IMR-90 (cell line): ENCODE measurements around the gene MTRFR. TPM values are rescaled to one million over a fixed set of nuclear protein-coding genes. Genes with fewer than 3 reads are reported as not detected.

Experiments
- ATAC-seq: fragments of 200-7000 bp; cut with Tn5 transposase; 2 replicates; pipeline ENCODE4 v1.9.1; 2020; ENCODE audit warnings: low read depth, mild to moderate bottlenecking, moderate library complexity
- BruUV-seq: library from RNA; stranded (reverse); fragments of 400-500 nt; replicated peaks from 2 replicates; lab custom pipeline; 2021; lab: Mats Ljungman, UMichigan
- CTCF ChIA-PET: fragments of 300-600 bp; formaldehyde crosslinking; extraction: SDS; loops from one replicate; lab custom pipeline; 2021; ENCODE audit warnings: antibody characterized with exemption; lab: Yijun Ruan, JAX
- POLR2A ChIA-PET: fragments of 300-600 bp; sonication (Branson Sonifier 250); formaldehyde crosslinking; loops from one replicate; lab custom pipeline; 2022; ENCODE audit warnings: antibody characterized with exemption; ENCODE audit not compliant: unreplicated experiment; lab: Charles Lee
- DNase-seq: peaks from one replicate; pipeline ENCODE4 v3.0.0; 2013
- H2AFZ ChIP-seq: replicated peaks from 2 replicates; pipeline ENCODE3; 2013; ENCODE audit warnings: low read length, mild to moderate bottlenecking; ENCODE audit not compliant: poor library complexity
- H2AK5ac ChIP-seq: 2 replicates; pipeline ENCODE4 v1.6.1; 2013; ENCODE audit warnings: low read depth, low read length, inconsistent platforms
- H2AK9ac ChIP-seq: replicated peaks from 2 replicates; pipeline ENCODE3; 2013; ENCODE audit warnings: mild to moderate bottlenecking, low read depth, low read length, moderate library complexity; ENCODE audit not compliant: poor library complexity
- H2BK120ac ChIP-seq: 2 replicates; pipeline ENCODE4 v1.6.1; 2013; ENCODE audit warnings: low read depth, low read length, inconsistent platforms
- H2BK15ac ChIP-seq: 3 replicates; pipeline ENCODE4 v1.6.1; 2013; ENCODE audit warnings: low read depth, low read length, inconsistent platforms
- H2BK20ac ChIP-seq: 2 replicates; pipeline ENCODE4 v1.6.1; 2013; ENCODE audit warnings: low read depth, mild to moderate bottlenecking, inconsistent platforms, low read length, moderate library complexity
- H2BK5ac ChIP-seq: 2 replicates; pipeline ENCODE4 v1.6.1; 2013; ENCODE audit warnings: mild to moderate bottlenecking, low read depth, low read length, inconsistent platforms; ENCODE audit not compliant: poor library complexity, severe bottlenecking
- H3K14ac ChIP-seq: replicated peaks from 2 replicates; pipeline ENCODE4 v1.6.1; 2013; ENCODE audit warnings: low read depth, low read length, inconsistent platforms
- H3K18ac ChIP-seq: 2 replicates; pipeline ENCODE4 v1.6.1; 2013; ENCODE audit warnings: low read depth, low read length, control low read depth
- H3K23ac ChIP-seq: 2 replicates; pipeline ENCODE4 v1.6.1; 2013; ENCODE audit warnings: low read depth, low read length, inconsistent platforms
- H3K27ac ChIP-seq: 2 replicates; pipeline ENCODE4 v1.5.1; 2013; ENCODE audit warnings: mild to moderate bottlenecking, control low read depth, low read length; ENCODE audit not compliant: insufficient read depth
- H3K27me3 ChIP-seq: 2 replicates; pipeline ENCODE4 v1.6.1; 2013; ENCODE audit warnings: low read length; ENCODE audit not compliant: control insufficient read depth, insufficient read depth
- H3K36me3 ChIP-seq: 2 replicates; pipeline ENCODE4 v1.6.1; 2013; ENCODE audit warnings: low read length, mixed read lengths; ENCODE audit not compliant: control insufficient read depth, insufficient read depth
- H3K4ac ChIP-seq: 2 replicates; pipeline ENCODE4 v1.6.1; 2013; ENCODE audit warnings: low read depth, low read length, inconsistent platforms
- H3K4me1 ChIP-seq: 2 replicates; pipeline ENCODE4 v1.6.1; 2013; ENCODE audit warnings: low read length, mixed read lengths; ENCODE audit not compliant: control insufficient read depth, insufficient read depth
- H3K4me2 ChIP-seq: 2 replicates; pipeline ENCODE4 v1.6.1; 2013; ENCODE audit warnings: low read depth, mild to moderate bottlenecking, control low read depth, low read length, moderate library complexity
- H3K4me3 ChIP-seq: 2 replicates; pipeline ENCODE4 v1.5.1; 2013; ENCODE audit warnings: low read depth, mild to moderate bottlenecking, control low read depth, low read length, moderate library complexity; ENCODE audit not compliant: insufficient read depth
- H3K56ac ChIP-seq: 2 replicates; pipeline ENCODE4 v1.6.1; 2013; ENCODE audit warnings: low read length, inconsistent platforms; ENCODE audit not compliant: insufficient read depth; ENCODE audit errors: extremely low read depth
- H3K79me1 ChIP-seq, 2 experiments: 2 replicates each; pipeline ENCODE4 v1.6.1; 2013; ENCODE audit warnings: low read length in 2 of 2, inconsistent platforms in 1 of 2, low read depth in 1 of 2
- H3K9ac ChIP-seq: 2 replicates; pipeline ENCODE4 v1.6.1; 2013; ENCODE audit warnings: low read depth, low read length, control low read depth
- H3K9me1 ChIP-seq: 2 replicates; pipeline ENCODE4 v1.6.1; 2013; ENCODE audit warnings: low read length, inconsistent platforms; ENCODE audit not compliant: insufficient read depth
- H3K9me3 ChIP-seq: 2 replicates; pipeline ENCODE4 v1.6.1; 2013; ENCODE audit warnings: low read length; ENCODE audit not compliant: control insufficient read depth, insufficient read depth
- H4K20me1 ChIP-seq: 2 replicates; pipeline ENCODE4 v1.6.1; 2013; ENCODE audit warnings: low read length, inconsistent platforms; ENCODE audit not compliant: insufficient read depth
- H4K5ac ChIP-seq: 2 replicates; pipeline ENCODE4 v1.6.1; 2013; ENCODE audit warnings: mild to moderate bottlenecking, low read depth, low read length, control low read depth
- H4K8ac ChIP-seq, 2 experiments: 2 replicates each; pipeline ENCODE4 v1.6.1; 2013; ENCODE audit warnings: low read depth in 2 of 2, low read length in 2 of 2, control low read depth in 1 of 2, inconsistent platforms in 1 of 2
- H4K91ac ChIP-seq: 2 replicates; pipeline ENCODE4 v1.6.1; 2013; ENCODE audit warnings: low read depth, low read length, inconsistent platforms; ENCODE audit not compliant: insufficient read depth
- BHLHE40 ChIP-seq: fragments of 150-350 bp; IDR thresholded peaks from 2 replicates; pipeline ENCODE4 v1.6.1; 2016; ENCODE audit warnings: mild to moderate bottlenecking, low read depth, low read length
- CEBPB ChIP-seq: IDR thresholded peaks from 2 replicates; pipeline ENCODE4 v1.6.1; 2012; ENCODE audit warnings: low read depth, low read length, improper control_type of control experiment
- CHD1 ChIP-seq: IDR thresholded peaks from 2 replicates; pipeline ENCODE4 v1.6.1; 2012; ENCODE audit warnings: low read depth, low read length, improper control_type of control experiment
- ELK1 ChIP-seq: fragments of 150-350 bp; IDR thresholded peaks from 2 replicates; pipeline ENCODE4 v1.6.1; 2016; ENCODE audit warnings: low read depth, mild to moderate bottlenecking, low read length, moderate library complexity, borderline replicate concordance
- FOS ChIP-seq: fragments of 150-350 bp; IDR thresholded peaks from 2 replicates; pipeline ENCODE4 v1.6.1; 2016; ENCODE audit warnings: low read depth, low read length
- MAFK ChIP-seq: IDR thresholded peaks from 2 replicates; pipeline ENCODE4 v1.6.1; 2012; ENCODE audit warnings: low read depth, low read length, improper control_type of control experiment
- MAZ ChIP-seq: IDR thresholded peaks from 2 replicates; pipeline ENCODE4 v1.6.1; 2012; ENCODE audit warnings: low read depth, mild to moderate bottlenecking, low read length, improper control_type of control experiment, moderate library complexity, borderline replicate concordance
- MXI1 ChIP-seq: IDR thresholded peaks from 2 replicates; pipeline ENCODE4 v1.6.1; 2012; ENCODE audit warnings: low read depth, mild to moderate bottlenecking, low read length, moderate library complexity, borderline replicate concordance
- NFE2L2 ChIP-seq: fragments of 150-350 bp; IDR thresholded peaks from 2 replicates; pipeline ENCODE4 v1.6.1; 2016; ENCODE audit warnings: low read depth, mild to moderate bottlenecking, low read length
- POLR2A ChIP-seq: IDR thresholded peaks from 2 replicates; pipeline ENCODE4 v1.6.1; 2012; ENCODE audit warnings: mild to moderate bottlenecking, low read depth, low read length
- RAD21 ChIP-seq: IDR thresholded peaks from 2 replicates; pipeline ENCODE4 v1.6.1; 2012; ENCODE audit warnings: low read length, improper control_type of control experiment
- RCOR1 ChIP-seq: IDR thresholded peaks from 2 replicates; pipeline ENCODE4 v1.6.1; 2012; ENCODE audit warnings: mild to moderate bottlenecking, low read length, improper control_type of control experiment; ENCODE audit not compliant: insufficient replicate concordance
- RFX5 ChIP-seq: IDR thresholded peaks from 2 replicates; pipeline ENCODE4 v1.8.0; 2012; ENCODE audit warnings: low read depth, mild to moderate bottlenecking, low read length, moderate library complexity
- SMC3 ChIP-seq: fragments of 150-350 bp; IDR thresholded peaks from 2 replicates; pipeline ENCODE4 v1.6.1; 2016; ENCODE audit warnings: low read depth, mild to moderate bottlenecking, antibody characterized with exemption, low read length, moderate library complexity
- WGBS, 2 experiments: methylation state at CpG; one replicate each; pipeline versions ENCODE4 v1.1.5 to v1.1.7; 2013; ENCODE audit warnings: missing lambda C conversion rate in 2 of 2; ENCODE audit not compliant: insufficient read length in 1 of 2; ENCODE audit errors: extremely low coverage in 2 of 2; 5-methylcytosine and 5-hydroxymethylcytosine counted together
- dilution Hi-C: fragments of 300-500 bp; cut with HindIII; formaldehyde crosslinking; loops from one replicate; pipeline ENCODE4 v1.14.3; 2018; ENCODE audit warnings: low sequenced_read_pairs; ENCODE audit not compliant: unreplicated experiment
- in situ Hi-C: fragments of 300-500 bp; cut with MboI; formaldehyde crosslinking; loops from 3 replicates; pipeline ENCODE4 v1.14.3; 2019; ENCODE audit warnings: low sequenced_read_pairs, inconsistent platforms, mixed read lengths
- intact Hi-C: fragments of 100-400 bp; cut with micrococcal nuclease; formaldehyde crosslinking; loops from 2 replicates; pipeline ENCODE4 v1.10.0; 2022
- polyA plus RNA-seq, 3 experiments: library from polyadenylated mRNA; depleted of rRNA; stranded (reverse); fragments of >200 nt; gene quantifications; 2 replicates each; pipeline ENCODE4 v1.2.3, GENCODE V29; 2012; ENCODE audit warnings: low replicate concordance in 1 of 3
- total RNA-seq: library from RNA; depleted of rRNA; stranded (reverse); fragments of >200 nt; gene quantifications from 2 replicates; pipeline ENCODE4 v1.2.3, GENCODE V29; 2012
- TF ChIP-seq, protein P1 (sequence below): fragments of 150-350 bp; IDR thresholded peaks from 2 replicates; pipeline ENCODE4 v1.6.1; 2017; ENCODE audit warnings: mild to moderate bottlenecking, antibody characterized with exemption, low read length, low read depth
- TF ChIP-seq, protein P2 (sequence below): conservative IDR thresholded peaks from 2 replicates; pipeline ENCODE4 v1.5.1; 2012; ENCODE audit warnings: mild to moderate bottlenecking, low read depth, low read length, improper control_type of control experiment

The MTRFR gene
- total and polyA plus RNA-seq, 2 of the 4 experiments (the other 2 are of a cell fraction) = 8.6 to 10.2 TPM

- Histone ChIP-seq H2BK15ac (no peak overlapping the region), H4K91ac (no peak overlapping the region), H3K23ac (no peak overlapping the region), H3K18ac (no peak overlapping the region), H3K36me3 (peaks cover 59% of the 10 kb centered on the region), H2AK9ac (no peak overlapping the region), H3K9me3 (no peaks in the 10 kb centered on the region), H3K4me2 (no peak overlapping the region), H3K79me1 (peaks cover 21 to 63% of the 10 kb centered on the region in 2 experiments; a peak in 3 of 4 replicates), H2AK5ac (no peak overlapping the region), H3K14ac (no peak overlapping the region), H2AFZ (peak overlapping the region; percentile 21), H3K9me1 (peaks cover 18% of the 10 kb centered on the region), H3K4ac (no peak overlapping the region), H4K8ac (no peak overlapping the region), H3K9ac (no peak overlapping the region), H4K5ac (no peak overlapping the region), H2BK5ac (no peak overlapping the region), H3K27ac (no peak overlapping the region), H4K20me1 (peaks cover 69% of the 10 kb centered on the region), H3K4me3 (no peak overlapping the region), H3K56ac (no peak overlapping the region), H3K4me1 (peaks cover 13% of the 10 kb centered on the region), H2BK120ac (no peak overlapping the region), H3K27me3 (no peaks in the 10 kb centered on the region), H2BK20ac (no peak overlapping the region)
- POLR2A ChIA-PET = no interaction called here
- TF ChIP-seq CHD1 (no peak), RAD21 (no peak), SMC3 (no peak), RCOR1 (no peak), CEBPB (no peak), POLR2A (no peak), NFE2L2 (no peak), MAZ (no peak), FOS (no peak), ELK1 (no peak), MAFK (no peak), MXI1 (no peak), RFX5 (no peak), BHLHE40 (no peak)
- TF ChIP-seq, protein P1, sequence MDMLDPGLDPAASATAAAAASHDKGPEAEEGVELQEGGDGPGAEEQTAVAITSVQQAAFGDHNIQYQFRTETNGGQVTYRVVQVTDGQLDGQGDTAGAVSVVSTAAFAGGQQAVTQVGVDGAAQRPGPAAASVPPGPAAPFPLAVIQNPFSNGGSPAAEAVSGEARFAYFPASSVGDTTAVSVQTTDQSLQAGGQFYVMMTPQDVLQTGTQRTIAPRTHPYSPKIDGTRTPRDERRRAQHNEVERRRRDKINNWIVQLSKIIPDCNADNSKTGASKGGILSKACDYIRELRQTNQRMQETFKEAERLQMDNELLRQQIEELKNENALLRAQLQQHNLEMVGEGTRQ = no peak
- TF ChIP-seq, protein P2, sequence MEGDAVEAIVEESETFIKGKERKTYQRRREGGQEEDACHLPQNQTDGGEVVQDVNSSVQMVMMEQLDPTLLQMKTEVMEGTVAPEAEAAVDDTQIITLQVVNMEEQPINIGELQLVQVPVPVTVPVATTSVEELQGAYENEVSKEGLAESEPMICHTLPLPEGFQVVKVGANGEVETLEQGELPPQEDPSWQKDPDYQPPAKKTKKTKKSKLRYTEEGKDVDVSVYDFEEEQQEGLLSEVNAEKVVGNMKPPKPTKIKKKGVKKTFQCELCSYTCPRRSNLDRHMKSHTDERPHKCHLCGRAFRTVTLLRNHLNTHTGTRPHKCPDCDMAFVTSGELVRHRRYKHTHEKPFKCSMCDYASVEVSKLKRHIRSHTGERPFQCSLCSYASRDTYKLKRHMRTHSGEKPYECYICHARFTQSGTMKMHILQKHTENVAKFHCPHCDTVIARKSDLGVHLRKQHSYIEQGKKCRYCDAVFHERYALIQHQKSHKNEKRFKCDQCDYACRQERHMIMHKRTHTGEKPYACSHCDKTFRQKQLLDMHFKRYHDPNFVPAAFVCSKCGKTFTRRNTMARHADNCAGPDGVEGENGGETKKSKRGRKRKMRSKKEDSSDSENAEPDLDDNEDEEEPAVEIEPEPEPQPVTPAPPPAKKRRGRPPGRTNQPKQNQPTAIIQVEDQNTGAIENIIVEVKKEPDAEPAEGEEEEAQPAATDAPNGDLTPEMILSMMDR = no peak
- no TSS peak for BruUV-seq
- in situ Hi-C loops = no loop called here
- intact Hi-C loops = no loop called here
- DNase-seq (no peak), ATAC-seq (no peak)
- dilution Hi-C loops = no loop called here
- CTCF ChIA-PET = no interaction called here
- WGBS, 2 experiments = 60% methylated on average over 5 of the region's 7 CpGs; no CpG with 5 or more reads in 1 of the 2 experiments
Observed at GRCh38 chr12:123264642-123265041, 31.4 kb downstream of the MTRFR start.
